ENCODE data around the gene NFATC2.

Gene NFATC2

DNA sequence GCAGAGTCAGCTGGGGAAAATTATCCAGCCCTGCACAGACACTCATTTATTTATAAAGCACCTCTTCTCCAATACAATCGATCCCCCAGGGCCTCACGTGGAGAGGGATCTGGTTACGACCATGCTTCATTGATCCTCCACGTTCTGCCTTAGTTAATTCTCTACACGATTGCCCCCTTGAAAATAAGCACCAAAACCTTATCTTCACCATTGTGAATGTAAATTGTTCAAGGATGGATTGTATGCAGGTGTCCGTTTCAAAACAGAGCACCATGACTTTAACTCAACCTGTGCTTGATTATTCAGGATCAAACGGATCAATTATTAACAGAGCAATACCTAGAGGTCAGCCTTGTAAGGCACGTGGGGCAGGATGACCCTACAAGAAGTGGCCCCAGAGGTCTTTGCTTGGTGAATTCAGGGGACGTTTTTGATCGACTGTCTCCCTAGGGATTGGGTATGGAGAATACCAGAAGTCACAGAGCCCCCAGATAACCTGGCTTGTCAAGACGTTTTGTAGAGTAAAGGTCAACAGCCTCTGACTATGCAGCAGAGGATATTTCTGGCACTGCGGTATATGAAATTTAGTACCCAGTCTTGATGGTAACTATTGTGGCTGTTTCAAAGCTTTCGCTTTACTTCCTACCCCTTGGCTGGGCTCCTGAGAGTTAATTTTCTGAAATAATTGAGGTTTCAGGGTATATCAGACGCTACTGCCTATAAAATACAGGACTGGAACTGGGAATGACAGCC lies 112.1 kb downstream of the NFATC2 start:
- no peak for DNase-seq (ENCODE audit: low read depth in 2 of 2)

- no peak for DNase-seq (ENCODE audit: low read depth in 2 of 2)
Measured at GRCh38 chr20:51429696-51430095, 112.8 kb downstream of the NFATC2 start.

DNA sequence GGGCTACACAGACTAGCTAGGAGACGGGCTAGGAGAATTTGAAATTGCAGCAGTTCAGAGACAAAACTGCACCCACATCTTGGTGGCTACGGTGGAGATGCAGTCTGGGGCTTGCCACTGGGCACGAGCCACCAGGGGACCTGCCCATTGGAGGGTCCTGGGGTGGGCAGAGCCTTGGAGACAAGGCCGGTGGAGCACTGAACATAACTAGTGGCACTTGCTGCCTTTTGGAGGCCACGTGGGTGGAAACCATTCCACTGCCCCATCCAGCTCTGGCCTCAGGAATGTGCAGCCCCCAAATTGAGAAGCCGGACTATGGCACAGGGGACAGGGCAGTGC lies 113.4 kb downstream of the NFATC2 start:
- DNase-seq (ENCODE audit: low read depth in 2 of 2) = no peak

- DNase-seq (ENCODE audit: low read depth in 2 of 2) = no peak
Measured at GRCh38 chr20:51428401-51429143, 113.9 kb downstream of the NFATC2 start.

DNA sequence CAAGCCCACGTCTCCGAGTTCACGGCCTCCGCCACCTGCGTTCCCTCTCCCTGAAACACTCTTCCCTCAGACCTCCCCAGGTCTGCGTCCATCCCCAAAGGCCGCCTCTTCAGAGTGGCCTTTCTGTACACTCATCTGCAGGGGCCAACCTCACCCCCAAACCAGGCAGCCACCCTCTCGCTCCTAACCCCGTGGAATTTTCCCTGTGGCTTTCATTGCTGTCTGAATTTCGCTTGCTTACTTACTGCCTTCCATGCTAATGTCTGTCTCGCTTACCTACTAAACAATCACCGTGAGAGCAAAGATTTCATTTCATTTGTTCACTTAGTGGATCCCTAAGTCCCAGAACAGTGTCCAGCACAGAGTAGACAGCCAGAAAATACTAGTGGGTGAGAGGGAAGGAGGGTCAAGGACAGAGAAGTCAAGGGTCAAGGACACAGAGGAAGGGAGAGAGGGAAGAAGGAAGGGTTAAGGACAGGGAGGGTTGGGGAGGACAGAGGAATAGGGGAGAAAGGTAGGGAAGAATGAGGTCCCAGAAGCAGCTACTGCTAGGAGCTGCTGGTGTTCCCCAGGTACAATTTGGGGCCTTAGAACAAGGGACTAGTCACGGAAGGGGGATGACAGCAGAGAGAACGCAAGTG lies 114.7 kb downstream of the NFATC2 start:
- DNase-seq (ENCODE audit: low read depth in 2 of 2) = no peak

- DNase-seq (ENCODE audit: low read depth in 2 of 2) = no peak
Measured at GRCh38 chr20:51426718-51427650, 115.5 kb downstream of the NFATC2 start.

GRCh38 chr20:51425347-51426106 lies 117.0 kb downstream of the NFATC2 start:
- no peak for DNase-seq (ENCODE audit: low read depth in 2 of 2)

DNA sequence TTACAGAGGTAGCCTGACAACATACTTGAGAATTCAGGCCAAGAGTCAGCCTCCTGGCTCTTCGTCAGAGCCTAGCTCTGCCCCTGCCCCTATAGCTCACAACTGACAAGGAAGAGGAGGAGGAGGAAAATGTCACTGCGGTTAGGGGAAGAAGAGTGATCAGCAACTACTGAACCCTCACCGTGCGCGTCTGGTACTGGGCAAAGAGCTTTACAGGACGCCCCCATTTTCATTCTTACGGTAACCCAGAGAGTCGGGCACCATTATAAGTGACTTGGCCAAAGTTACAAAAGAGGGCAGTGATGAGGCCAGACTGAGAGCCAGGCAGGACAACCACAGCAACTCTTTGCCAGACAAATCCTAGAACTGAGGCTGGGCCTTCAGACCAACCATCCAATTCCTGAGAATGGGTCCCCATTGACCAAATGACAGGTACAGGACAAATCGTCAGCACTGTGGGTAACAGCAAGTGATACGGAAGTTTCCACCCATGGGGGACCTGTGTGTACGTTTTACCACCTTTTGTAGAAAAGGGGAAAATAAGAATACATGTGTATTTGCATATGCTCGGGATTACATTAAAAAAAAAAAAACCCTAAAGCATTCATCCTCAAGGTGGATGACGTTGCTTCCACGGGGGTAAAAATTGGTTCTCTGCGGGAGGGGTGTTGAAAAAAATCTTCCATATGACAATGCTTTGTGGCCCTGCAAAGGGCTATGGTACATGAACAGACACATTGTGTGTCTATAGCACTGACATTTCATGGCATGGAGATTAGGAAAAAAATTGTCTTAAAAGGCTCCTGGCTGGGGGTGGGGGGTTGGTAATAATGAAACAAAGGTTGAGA lies 118.0 kb downstream of the NFATC2 start:
- DNase-seq (ENCODE audit: low read depth in 2 of 2) = no peak

DNA sequence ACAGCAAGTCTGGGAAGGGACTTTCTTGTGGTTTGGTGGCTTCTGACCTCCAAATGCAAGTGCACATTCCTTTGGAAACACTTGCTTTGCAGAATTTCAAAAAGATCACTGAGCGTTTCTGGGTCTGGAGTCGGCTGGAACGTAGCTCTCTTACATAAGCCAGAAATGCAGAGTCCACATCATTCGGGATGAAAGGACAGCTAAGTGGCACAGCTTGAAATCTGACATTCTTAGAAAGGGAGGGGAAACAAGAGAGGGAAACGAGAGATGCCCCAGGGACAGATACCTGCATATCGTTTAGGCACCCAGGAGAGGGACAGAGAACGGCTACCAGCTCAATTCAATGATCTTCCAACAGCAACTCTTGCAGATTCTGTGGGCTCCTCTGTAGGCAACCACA lies 118.7 kb downstream of the NFATC2 start:
- no peak for DNase-seq (ENCODE audit: low read depth in 2 of 2)

- DNase-seq (ENCODE audit: low read depth in 2 of 2) = no peak
Measured at GRCh38 chr20:51423290-51423667, 119.2 kb downstream of the NFATC2 start.

GRCh38 chr20:51422514-51423289 lies 119.8 kb downstream of the NFATC2 start:
- DNase-seq (ENCODE audit: low read depth in 2 of 2) = no peak

DNA sequence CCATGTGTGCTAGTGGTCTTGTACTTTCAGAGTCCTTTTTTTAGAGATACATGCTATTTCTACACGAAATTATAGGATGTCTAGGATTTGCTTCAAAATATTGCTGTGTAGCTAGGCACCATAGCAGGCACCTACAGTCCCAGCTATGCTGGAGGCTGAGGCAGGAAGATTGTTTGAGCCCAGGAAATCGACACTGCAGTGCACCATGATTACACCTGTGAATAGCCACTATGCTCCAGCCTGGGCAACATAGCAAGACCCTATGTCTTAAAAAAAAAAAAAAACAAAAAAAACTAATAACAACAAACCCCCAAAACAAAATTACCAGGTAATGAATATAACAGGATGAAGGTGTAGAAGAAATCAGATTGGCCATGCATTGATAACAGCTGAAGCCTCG lies 121.7 kb downstream of the NFATC2 start:
- no peak for DNase-seq (ENCODE audit: low read depth in 2 of 2)

DNA sequence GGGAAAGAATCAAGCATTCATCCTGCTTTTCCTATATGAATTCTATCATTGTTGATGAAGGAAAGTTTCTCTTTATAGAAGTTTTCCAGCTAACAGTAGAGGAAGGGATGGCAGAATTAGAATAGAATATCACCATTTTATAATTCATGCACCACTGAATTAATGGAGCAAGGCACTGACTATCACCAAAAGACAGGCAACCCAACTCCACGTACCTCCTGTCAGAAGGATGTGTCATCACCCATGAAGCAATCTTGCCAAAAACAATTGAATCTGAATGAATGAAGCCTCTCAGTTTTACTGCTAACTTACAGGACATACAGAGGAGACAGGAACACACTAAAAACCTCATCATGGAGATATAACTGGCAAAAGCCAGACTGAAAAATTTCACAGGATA lies 122.4 kb downstream of the NFATC2 start:
- DNase-seq (ENCODE audit: low read depth in 2 of 2) = no peak

DNA sequence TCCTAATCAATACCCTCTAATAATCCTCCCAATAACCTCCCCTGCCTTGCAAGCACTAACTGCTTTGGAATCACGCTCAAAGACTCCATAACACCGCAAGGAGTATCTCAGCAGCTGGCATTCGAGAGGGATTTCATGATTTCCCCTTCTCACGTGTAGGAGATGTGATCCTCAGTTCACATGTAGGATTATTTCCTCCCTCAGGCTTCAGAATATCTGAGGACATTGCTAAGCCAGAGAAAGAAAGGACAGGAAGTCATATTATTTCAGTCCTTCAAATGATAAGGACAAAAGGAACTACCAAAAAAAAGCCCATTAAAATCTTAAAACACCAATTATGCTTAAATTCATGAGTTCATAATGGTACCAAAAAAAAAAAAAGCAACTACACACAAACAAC lies 122.9 kb downstream of the NFATC2 start:
- DNase-seq (ENCODE audit: low read depth in 2 of 2) = no peak

- DNase-seq (ENCODE audit: low read depth in 2 of 2) = no peak
Measured at GRCh38 chr20:51419231-51419630, 123.3 kb downstream of the NFATC2 start.

DNA sequence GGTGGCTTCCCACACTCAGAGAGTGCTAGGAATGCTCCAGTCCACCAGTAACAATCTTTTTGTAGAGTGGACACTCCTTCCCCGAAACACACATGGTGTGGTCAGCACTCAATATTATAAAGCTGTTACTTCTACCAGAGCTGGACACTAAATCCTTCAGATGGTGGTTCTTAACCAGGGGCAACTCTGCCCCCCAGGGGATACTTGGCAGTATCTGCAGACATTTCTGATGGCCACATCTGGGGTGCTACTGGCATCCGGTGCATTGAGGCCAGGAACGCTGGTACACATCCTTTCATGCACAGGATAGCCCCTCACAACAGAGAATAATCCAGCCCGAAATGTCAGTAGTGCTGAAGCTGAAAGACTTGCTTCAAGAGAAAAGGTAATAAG lies 124.4 kb downstream of the NFATC2 start:
- DNase-seq (ENCODE audit: low read depth in 2 of 2) = no peak

GRCh38 chr20:51417250-51418136 lies 125.0 kb downstream of the NFATC2 start:
- DNase-seq (ENCODE audit: low read depth in 2 of 2) = no peak

DNA sequence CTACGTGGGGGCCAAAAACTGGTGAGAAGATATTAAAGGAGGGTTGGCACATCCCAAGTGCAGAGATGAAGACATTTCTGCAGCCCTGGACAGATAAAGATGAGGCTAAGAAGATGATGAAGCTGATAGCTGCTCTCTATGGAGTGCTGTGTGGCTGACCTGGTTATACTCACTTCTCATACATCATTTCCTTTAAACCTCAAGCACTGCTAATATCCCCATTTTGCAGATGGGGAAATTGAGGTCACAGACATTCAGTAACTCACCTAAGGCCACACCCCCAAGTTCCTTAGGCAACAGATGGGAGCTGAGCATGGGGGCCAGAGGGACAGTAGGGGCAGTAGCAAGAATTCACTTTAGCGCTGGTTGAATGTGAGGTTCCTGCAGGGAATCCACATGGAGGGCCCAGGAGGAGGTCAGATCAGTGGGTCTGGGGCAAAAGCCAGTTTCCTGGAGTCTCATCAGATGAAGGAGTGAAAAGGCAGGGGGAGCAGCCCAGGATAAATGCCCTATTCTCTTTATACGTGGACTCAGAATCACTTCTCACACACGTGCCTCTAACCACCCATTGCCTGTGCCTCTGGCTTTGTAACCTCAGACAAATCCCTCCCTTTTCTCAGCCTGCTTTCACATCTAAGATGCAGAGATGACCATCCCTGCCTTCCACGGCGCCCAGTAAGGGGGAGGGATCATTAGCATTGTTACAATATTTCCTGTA lies 125.8 kb downstream of the NFATC2 start:
- DNase-seq (ENCODE audit: low read depth in 2 of 2) = no peak
